Panc1 (cell line): ENCODE measurements around the gene ERC2. TPM values are rescaled to one million over a fixed set of nuclear protein-coding genes. Genes with fewer than 3 reads are reported as not detected.

Source experiments
- ATAC-seq: fragments of 200-7000 bp; cut with Tn5 transposase; 2 replicates; pipeline ENCODE4 v1.9.1; 2020; ENCODE audit warnings: mild to moderate bottlenecking, moderate library complexity
- BruUV-seq: library from RNA; stranded (reverse); fragments of 400-500 nt; replicated peaks from 2 replicates; lab custom pipeline; 2021; lab: Mats Ljungman, UMichigan
- CTCF ChIA-PET: fragments of 300-600 bp; sonication (Branson Sonifier 250); formaldehyde crosslinking; loops from one replicate; lab custom pipeline; 2022; ENCODE audit warnings: antibody characterized with exemption; lab: Charles Lee
- POLR2A ChIA-PET: fragments of 300-600 bp; sonication (Branson Sonifier 250); formaldehyde crosslinking; loops from one replicate; lab custom pipeline; 2022; ENCODE audit warnings: antibody characterized with exemption; lab: Charles Lee
- DNase-seq: peaks from one replicate; pipeline ENCODE4 v3.0.0-alpha.2; 2010; ENCODE audit warnings: low read depth, low spot score
- H3K27ac ChIP-seq: 2 replicates; pipeline ENCODE4 v1.5.1; 2011; ENCODE audit warnings: mild to moderate bottlenecking, low read length, inconsistent platforms
- H3K27me3 ChIP-seq: fragments of 200-500 bp; sonication (Bioruptor generic); 2 replicates; pipeline ENCODE4 v1.6.0; 2014; ENCODE audit warnings: low read length, inconsistent platforms; ENCODE audit not compliant: control insufficient read depth, insufficient read depth
- H3K36me3 ChIP-seq: fragments of 200-500 bp; sonication (Bioruptor generic); 2 replicates; pipeline ENCODE4 v1.5.1; 2014; ENCODE audit warnings: inconsistent platforms, mild to moderate bottlenecking, low read length, moderate library complexity; ENCODE audit not compliant: control insufficient read depth, insufficient read depth
- H3K4me1 ChIP-seq: 2 replicates; pipeline ENCODE4 v1.5.1; 2011; ENCODE audit warnings: inconsistent platforms, mild to moderate bottlenecking, low read length, moderate library complexity; ENCODE audit not compliant: control insufficient read depth, insufficient read depth
- H3K4me3 ChIP-seq, 2 experiments: 2 replicates each; pipeline ENCODE4 v1.5.1; 2011 to 2012; ENCODE audit warnings: low read depth in 2 of 2, low read length in 2 of 2, mild to moderate bottlenecking in 2 of 2, inconsistent platforms in 1 of 2, moderate library complexity in 1 of 2
- H3K9me3 ChIP-seq: fragments of 200-500 bp; sonication (Bioruptor generic); 2 replicates; pipeline ENCODE4 v1.5.1; 2014; ENCODE audit warnings: low read depth, mild to moderate bottlenecking, inconsistent platforms, low read length, moderate library complexity; ENCODE audit not compliant: control insufficient read depth, insufficient read depth
- CTCF ChIP-seq: fragments of 450-650 bp; IDR thresholded peaks from 2 replicates; pipeline ENCODE4 v1.5.1; 2017; ENCODE audit warnings: mild to moderate bottlenecking
- POLR2AphosphoS5 ChIP-seq: IDR thresholded peaks from 2 replicates; pipeline ENCODE4 v1.6.1; 2012; ENCODE audit warnings: mild to moderate bottlenecking, low read depth, low read length, moderate library complexity
- REST ChIP-seq, 2 experiments: IDR thresholded peaks; 2 replicates each; pipeline ENCODE4 v1.6.1; 2011 to 2012; ENCODE audit warnings: low read depth in 2 of 2, control low read depth in 1 of 2, low read length in 1 of 2, mild to moderate bottlenecking in 1 of 2, moderate library complexity in 1 of 2; ENCODE audit not compliant: insufficient read depth in 1 of 2
- SIN3A ChIP-seq: IDR thresholded peaks from 2 replicates; pipeline ENCODE4 v1.6.1; 2012; ENCODE audit warnings: low read depth, mild to moderate bottlenecking, low read length, moderate library complexity, borderline replicate concordance; ENCODE audit not compliant: insufficient read depth
- TCF7L2 ChIP-seq: IDR thresholded peaks from 2 replicates; pipeline ENCODE4 v1.6.1; 2011; ENCODE audit warnings: mild to moderate bottlenecking, low read depth, low read length, inconsistent platforms
- in situ Hi-C: cut with HindIII; loops from 2 replicates; pipeline ENCODE4 v1.10.0; 2016; ENCODE audit warnings: low sequenced_read_pairs, low pct_unique_long_range_greater_than_20kb
- intact Hi-C: fragments of 100-400 bp; cut with micrococcal nuclease; formaldehyde crosslinking; loops from one replicate; pipeline ENCODE4 v1.10.0; 2022; ENCODE audit not compliant: unreplicated experiment
- total RNA-seq: library from RNA; stranded (reverse); gene quantifications from one replicate; pipeline ENCODE4 v1.2.1, GENCODE V29; 2021; ENCODE audit not compliant: unreplicated experiment

Gene ERC2
- total RNA-seq, 1 experiment from 2014 or later: 0.33 TPM

- ChIA-PET CTCF (no interaction called here), POLR2A (no interaction called here)
- no peaks in the 10 kb centered on the region for H3K9me3 ChIP-seq
- TF ChIP-seq SIN3A (no peak), POLR2AphosphoS5 (no peak), REST (IDR thresholded peaks at IDR 0.05; ENCODE audit: insufficient read depth in 1 of 2, low read depth in 2 of 2, low read length in 1 of 2) (no peak), TCF7L2 (no peak), CTCF (no peak)
- no peak overlapping the region for H3K27ac ChIP-seq
- DNase-seq (no peak), ATAC-seq (no peak)
- no peaks in the 10 kb centered on the region for H3K36me3 ChIP-seq
- H3K4me3 ChIP-seq: no peak overlapping the region
- intact Hi-C loops (no loop called here), in situ Hi-C loops (no loop called here)
- H3K27me3 ChIP-seq: no peaks in the 10 kb centered on the region
- BruUV-seq: no TSS peak
- no peaks in the 10 kb centered on the region for H3K4me1 ChIP-seq
These were observed 561.4 kb downstream of the ERC2 start for GRCh38 chr3:55906896-55907295.

- H3K4me1 ChIP-seq: no peaks in the 10 kb centered on the region
- intact Hi-C loops: no loop called here
- no TSS peak for BruUV-seq
- H3K4me3 ChIP-seq: no peak overlapping the region
- ATAC-seq (no peak), DNase-seq (no peak)
- ChIA-PET POLR2A (no interaction called here), CTCF (no interaction called here)
- H3K9me3 ChIP-seq: no peaks in the 10 kb centered on the region
- TF ChIP-seq CTCF (no peak), TCF7L2 (no peak), SIN3A (no peak), REST (IDR thresholded peaks at IDR 0.05; ENCODE audit: insufficient read depth in 1 of 2, low read depth in 2 of 2, low read length in 1 of 2) (no peak), POLR2AphosphoS5 (no peak)
- H3K27ac ChIP-seq: no peak overlapping the region
- no peaks in the 10 kb centered on the region for H3K36me3 ChIP-seq
- in situ Hi-C loops: no loop called here
- H3K27me3 ChIP-seq: no peaks in the 10 kb centered on the region
These were observed 563.6 kb downstream of the ERC2 start for GRCh38 chr3:55904716-55905115.
